Measurements from ENCODE around the gene TRIM9. TPM values are rescaled to one million over a fixed set of nuclear protein-coding genes. Genes with fewer than 3 reads are reported as not detected.

TRIM9 gene
- total and polyA plus RNA-seq, 2 experiments from 2014 or later = 2.3 to 4.1 TPM

- no peak for DNase-seq (ENCODE audit: low read depth in 1 of 2, low spot score in 1 of 2)
- Histone ChIP-seq H3K4me1 (ENCODE audit: low read depth) (no peaks in the 10 kb centered on the region), H3K9me3 (ENCODE audit: low read depth) (no peaks in the 10 kb centered on the region), H3K36me3 (no peaks in the 10 kb centered on the region), H3K4me3 (no peak overlapping the region), H3K27ac (no peak overlapping the region), H3K27me3 (no peaks in the 10 kb centered on the region)
- TF ChIP-seq CTCF (IDR thresholded peaks at IDR 0.05; ENCODE audit: low read depth, low read length) = no peak
These were observed 157.1 kb downstream of the TRIM9 start for GRCh38 chr14:50937800-50938199.

- Histone ChIP-seq H3K27me3 (no peaks in the 10 kb centered on the region), H3K4me3 (no peak overlapping the region), H3K27ac (no peak overlapping the region), H3K9me3 (ENCODE audit: low read depth) (no peaks in the 10 kb centered on the region), H3K36me3 (no peaks in the 10 kb centered on the region), H3K4me1 (ENCODE audit: low read depth) (no peaks in the 10 kb centered on the region)
- no peak for TF ChIP-seq CTCF (IDR thresholded peaks at IDR 0.05; ENCODE audit: low read depth, low read length)
- DNase-seq (ENCODE audit: low read depth in 1 of 2, low spot score in 1 of 2) = peak in 1 of 2 donors; percentile 69
These were observed 157.6 kb downstream of the TRIM9 start for GRCh38 chr14:50937325-50937724.

GRCh38 chr14:50936882-50937281 lies 158.0 kb downstream of the TRIM9 start:
- Histone ChIP-seq H3K27me3 (no peaks in the 10 kb centered on the region), H3K4me1 (ENCODE audit: low read depth) (no peaks in the 10 kb centered on the region), H3K36me3 (no peaks in the 10 kb centered on the region), H3K9me3 (ENCODE audit: low read depth) (no peaks in the 10 kb centered on the region), H3K4me3 (no peak overlapping the region), H3K27ac (no peak overlapping the region)
- no peak for TF ChIP-seq CTCF (IDR thresholded peaks at IDR 0.05; ENCODE audit: low read depth, low read length)
- no peak for DNase-seq (ENCODE audit: low read depth in 1 of 2, low spot score in 1 of 2)

DNA sequence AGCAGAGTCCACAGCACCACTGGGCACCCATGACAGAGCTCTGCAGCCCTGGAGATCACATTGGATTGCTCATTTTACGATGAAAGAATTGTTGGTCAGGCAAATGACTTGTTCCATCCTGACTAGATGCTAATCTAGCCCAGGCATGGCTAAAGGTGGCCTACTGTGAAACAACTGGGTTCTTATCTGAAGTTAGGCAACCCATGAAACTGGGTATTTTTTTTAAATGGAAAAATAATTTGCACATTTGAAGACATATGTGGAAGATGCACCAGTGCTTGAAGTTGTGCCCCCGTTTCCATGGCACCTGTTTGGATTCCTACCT lies 158.9 kb downstream of the TRIM9 start:
- TF ChIP-seq CTCF (IDR thresholded peaks at IDR 0.05; ENCODE audit: low read depth, low read length) = no peak
- Histone ChIP-seq H3K27me3 (no peaks in the 10 kb centered on the region), H3K36me3 (no peaks in the 10 kb centered on the region), H3K4me3 (no peak overlapping the region), H3K4me1 (ENCODE audit: low read depth) (no peaks in the 10 kb centered on the region), H3K27ac (no peak overlapping the region), H3K9me3 (ENCODE audit: low read depth) (no peaks in the 10 kb centered on the region)
- DNase-seq (ENCODE audit: low read depth in 1 of 2, low spot score in 1 of 2) = no peak

- Histone ChIP-seq H3K36me3 (no peaks in the 10 kb centered on the region), H3K27ac (no peak overlapping the region), H3K9me3 (ENCODE audit: low read depth) (no peaks in the 10 kb centered on the region), H3K27me3 (no peaks in the 10 kb centered on the region), H3K4me3 (no peak overlapping the region), H3K4me1 (ENCODE audit: low read depth) (no peaks in the 10 kb centered on the region)
- no peak for TF ChIP-seq CTCF (IDR thresholded peaks at IDR 0.05; ENCODE audit: low read depth, low read length)
- DNase-seq (ENCODE audit: low read depth in 1 of 2, low spot score in 1 of 2) = no peak
These were observed 159.5 kb downstream of the TRIM9 start for GRCh38 chr14:50935126-50936015.

Data from cardiac muscle cell (in vitro differentiated cells and primary cell).